ENCODE results near the gene ACOXL.
"Not testable (repeated sequence)": the region's sequence is repeated elsewhere in the genome, so short reads cannot be mapped to it uniquely, and the experiment has no call there.

ACOXL gene

DNA sequence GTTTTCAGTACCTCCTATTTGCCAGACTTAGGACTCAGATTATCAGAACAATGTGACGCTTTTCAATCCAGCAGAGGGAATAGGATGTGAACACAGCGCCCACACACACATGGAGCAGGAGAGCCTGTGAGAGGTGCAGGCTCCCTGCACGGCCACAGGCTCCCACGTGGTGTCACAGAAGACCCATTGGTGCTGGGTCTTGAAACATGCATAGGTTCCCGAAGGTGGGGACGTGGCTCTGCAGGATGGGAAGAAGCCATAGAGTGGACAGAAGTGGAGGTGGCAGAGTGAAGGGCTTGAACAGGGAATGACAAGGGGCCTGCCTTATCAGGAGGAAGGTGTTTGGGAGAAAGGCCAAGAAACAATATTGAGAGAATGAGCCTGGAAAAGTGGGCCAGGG, 309.9 kb downstream of the ACOXL start:
- no peak for DNase-seq (ENCODE audit: low read depth)

DNA sequence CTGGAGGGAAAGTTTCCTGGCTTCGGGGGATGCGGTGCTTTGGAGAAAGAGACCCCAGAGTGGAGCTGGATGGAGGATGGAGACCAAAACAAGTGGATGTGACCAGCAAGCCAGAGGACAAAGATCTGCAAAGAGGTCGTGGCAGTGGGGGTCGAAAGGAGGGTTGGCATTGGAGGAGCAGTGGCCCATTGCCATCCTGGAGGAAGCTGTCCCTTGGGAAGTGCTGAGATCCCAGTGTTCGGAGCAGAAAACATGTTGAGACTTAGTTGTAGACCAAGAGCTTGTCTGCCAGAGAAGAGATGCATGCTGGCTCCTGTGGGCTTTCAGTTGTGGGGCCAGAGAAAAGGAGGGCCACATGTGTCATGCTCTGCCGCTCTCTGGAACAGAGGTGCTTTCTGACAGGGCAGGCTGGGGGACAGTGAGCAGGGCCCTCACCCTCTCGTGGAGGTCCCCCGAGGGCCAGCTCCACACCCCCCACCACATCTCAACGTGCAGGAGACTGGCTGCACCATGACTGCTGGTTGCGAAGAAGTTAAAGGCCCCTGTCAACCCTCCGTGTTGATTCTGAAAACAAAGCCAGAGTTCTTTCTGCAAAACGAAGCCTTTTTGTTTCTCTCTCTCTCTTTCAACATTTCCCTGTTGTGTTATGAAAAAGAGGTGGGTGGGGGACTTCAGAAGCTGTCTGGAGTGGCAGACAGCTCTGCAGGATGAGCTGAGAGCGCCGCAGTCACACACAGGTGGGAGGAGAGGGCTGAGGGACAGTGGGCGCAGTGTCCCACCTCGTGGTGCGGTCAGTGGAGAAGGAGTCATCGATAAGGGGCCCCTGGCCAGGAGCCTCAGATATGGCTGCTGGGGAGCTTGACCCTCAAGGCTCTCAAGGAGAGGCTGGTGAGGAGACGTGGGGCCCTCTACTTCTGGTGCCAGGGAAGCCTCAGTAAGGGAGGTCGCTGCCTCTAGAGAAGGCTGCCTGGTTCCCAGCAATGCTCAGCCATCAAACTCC, 310.7 kb downstream of the ACOXL start:
- DNase-seq (ENCODE audit: low read depth): no peak

- DNase-seq (ENCODE audit: low read depth): no peak
Observed at GRCh38 chr2:111044066-111044465, 311.7 kb downstream of the ACOXL start.

- DNase-seq (ENCODE audit: low read depth): not testable (repeated sequence)
Observed at GRCh38 chr2:111045236-111045635, 312.9 kb downstream of the ACOXL start.

GRCh38 chr2:111045771-111046444, 313.5 kb downstream of the ACOXL start:
- no peak for DNase-seq (ENCODE audit: low read depth)

GRCh38 chr2:111046670-111047069, 314.3 kb downstream of the ACOXL start:
- DNase-seq (ENCODE audit: low read depth): no peak

GRCh38 chr2:111048856-111049768, 316.7 kb downstream of the ACOXL start:
- DNase-seq (ENCODE audit: low read depth): no peak

DNA sequence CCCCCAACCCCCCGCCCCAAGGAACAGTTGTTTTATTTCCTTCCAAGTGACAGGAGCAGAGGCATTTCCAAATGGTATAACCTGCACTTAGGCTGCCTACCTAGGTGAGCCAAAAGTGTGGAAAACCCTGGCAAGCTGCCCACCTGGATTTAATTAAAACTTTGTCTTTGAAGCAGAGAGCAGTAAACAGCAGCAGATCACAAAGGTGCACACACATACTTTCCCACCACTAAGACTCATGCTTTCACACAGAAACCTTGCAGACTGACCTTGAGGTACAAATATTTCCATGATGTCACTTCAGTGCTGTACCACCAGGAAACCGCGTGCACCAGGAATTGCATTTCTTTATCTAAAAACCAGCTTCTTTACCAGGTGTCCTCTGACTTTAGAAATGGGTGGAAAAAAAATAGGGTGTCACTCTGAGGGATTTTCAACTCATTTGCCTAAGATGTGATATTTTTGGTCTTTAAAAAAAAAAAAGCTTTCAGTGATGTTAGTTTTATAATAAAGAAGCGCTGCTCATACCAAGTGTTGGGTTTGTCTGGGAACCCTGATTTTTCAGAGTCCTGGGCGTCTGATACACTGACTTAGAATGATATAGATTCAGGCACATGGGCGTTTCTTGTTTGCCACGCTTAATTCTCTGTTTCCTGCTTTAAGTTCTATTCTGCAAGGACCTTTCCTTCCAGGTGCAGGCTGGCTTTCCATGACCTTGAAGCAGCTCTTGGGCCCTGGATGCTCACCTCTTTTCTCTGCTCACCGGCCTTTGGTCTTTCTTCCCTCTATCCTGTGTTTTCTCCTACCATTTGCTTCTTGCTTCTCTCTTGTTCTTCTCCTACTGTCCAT, 317.6 kb downstream of the ACOXL start:
- no peak for DNase-seq (ENCODE audit: low read depth)

DNA sequence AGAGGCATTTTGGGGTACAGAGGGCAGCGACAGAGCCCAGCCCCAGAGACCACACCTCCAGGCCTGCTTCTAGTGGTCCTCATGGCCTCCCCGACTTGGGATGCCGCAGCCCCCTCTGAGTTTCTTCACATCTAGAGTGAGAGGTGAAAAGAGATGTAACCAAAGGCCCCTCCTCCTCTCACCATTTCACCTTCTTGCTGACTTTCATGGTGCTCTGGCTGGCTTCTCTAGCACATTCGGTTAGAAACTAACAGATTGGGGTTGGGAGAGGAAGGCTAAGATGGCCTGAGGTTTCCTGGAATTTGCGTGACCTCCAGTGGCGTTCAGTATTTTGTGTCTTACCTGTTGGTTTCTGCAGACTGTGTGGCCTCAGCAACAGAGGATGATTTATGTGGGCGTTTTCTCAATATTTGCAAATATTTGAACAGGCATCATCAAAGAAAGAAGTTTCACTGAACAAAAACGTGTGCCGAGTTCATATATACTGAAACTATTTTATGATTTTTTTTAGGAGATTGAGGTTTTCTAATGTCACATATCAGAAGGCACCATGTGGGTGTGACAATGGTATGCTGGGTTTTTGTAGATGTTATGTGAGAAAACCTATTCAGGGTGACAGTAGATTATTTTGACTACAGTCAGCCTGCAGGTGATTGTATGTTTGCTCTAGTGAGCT, 318.5 kb downstream of the ACOXL start:
- no peak for DNase-seq (ENCODE audit: low read depth)

- no peak for DNase-seq (ENCODE audit: low read depth)
Observed at GRCh38 chr2:111052621-111053020, 320.2 kb downstream of the ACOXL start.

DNA sequence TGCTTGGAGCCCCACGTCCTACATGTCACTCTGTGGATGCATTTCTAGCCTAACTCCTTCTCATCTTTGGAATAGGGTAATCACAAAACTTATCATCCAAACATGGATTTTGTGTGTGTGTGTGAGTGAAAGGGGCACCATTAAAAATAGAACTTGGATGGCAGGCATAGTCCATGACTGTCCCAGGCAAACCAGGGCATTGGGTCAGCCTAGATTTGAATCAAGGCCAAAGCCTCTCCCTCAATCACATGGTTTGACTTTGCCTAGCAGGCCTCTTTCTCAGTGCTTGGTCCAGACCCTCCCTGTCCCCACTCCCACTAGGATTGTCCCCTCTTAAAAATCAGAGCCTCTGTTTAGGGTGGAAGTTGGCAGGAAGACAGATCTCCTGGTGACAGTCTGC, 320.9 kb downstream of the ACOXL start:
- no peak for DNase-seq (ENCODE audit: low read depth)

GRCh38 chr2:111053825-111054515, 321.6 kb downstream of the ACOXL start:
- no peak for DNase-seq (ENCODE audit: low read depth)

DNA sequence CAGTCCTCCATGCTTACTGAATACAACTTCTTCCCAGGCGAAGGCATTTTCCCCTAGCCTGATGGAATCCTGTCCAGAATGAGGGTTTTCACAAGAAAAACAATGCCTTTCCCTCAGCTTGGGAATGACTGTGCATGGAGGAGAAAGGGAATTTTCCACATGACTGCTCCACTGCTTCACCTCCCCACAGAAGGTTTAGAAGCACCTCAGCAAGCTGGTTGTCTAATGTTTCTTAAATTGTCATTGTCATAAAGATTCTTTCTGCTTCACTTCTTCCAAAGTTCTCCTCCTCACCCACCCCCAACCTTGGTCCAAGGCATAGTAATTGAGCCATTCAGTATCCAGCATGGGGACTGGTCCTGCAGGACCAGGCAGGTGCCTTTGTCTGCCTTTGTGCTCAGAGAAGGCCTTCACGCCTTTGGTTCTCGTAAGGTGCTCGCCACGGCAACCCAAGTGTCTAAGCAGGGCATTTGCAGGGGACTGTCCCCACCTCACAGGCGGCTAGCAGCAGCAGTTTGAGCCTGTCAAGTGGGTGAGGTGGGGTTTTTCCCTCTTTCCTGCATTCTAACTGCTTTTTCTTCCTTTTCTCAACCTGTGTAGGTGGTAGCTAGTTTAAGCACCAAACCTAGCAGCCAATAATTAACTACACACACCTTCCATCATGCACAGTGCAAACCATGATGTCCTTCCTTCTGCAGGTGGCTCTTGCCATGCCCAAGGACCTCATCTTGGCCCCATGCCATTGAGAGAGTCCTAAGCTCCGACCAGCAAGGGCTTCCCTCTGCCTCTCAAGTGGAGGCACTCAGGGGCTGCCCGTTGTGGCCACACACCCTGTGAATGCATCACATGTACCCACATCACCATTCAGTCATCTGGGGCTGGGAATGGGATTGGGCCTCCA, 322.7 kb downstream of the ACOXL start:
- no peak for DNase-seq (ENCODE audit: low read depth)

DNA sequence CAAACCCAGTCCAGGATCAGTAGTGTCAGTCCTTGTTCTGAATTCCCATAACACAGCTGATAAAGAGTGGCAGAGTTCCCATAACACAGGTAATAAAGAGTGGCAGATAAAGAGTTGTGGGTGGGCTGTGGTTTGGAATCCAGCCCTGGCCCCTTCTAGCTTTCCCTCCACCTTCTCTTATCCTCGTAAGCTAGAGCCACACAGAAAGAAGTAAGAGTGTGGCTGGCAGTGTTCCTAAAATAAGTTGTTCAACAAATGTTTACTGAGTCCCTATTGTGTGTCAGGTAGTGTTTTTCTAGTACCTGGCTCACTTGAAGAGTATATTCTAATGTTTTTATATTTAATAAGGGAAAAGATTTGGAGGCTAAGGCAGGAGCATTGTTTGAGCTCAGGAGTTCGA, 323.4 kb downstream of the ACOXL start:
- no peak for DNase-seq (ENCODE audit: low read depth)

DNA sequence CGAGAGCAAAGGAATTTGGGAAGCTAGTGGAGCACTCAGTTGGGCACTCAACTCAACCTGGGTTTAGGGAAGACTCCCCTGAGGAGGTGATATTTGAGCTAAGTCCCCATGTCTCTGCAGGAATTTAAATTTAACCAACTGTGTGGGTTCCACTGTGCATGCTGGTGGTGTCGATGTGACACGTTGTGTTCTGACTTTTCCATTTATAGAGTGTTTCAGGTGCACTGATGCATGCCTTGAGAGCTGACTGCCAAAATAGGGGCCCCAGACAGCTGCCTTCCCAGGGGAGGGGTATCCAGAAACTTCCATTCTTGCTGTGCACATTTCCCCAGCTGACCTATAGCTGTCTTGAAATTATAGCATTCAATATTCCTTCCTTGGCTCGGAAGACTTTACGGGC, 324.7 kb downstream of the ACOXL start:
- DNase-seq (ENCODE audit: low read depth): no peak

- no peak for DNase-seq (ENCODE audit: low read depth)
Observed at GRCh38 chr2:111057721-111058120, 325.3 kb downstream of the ACOXL start.

GRCh38 chr2:111058264-111058663, 325.9 kb downstream of the ACOXL start:
- no peak for DNase-seq (ENCODE audit: low read depth)

- no peak for DNase-seq (ENCODE audit: low read depth)
Observed at GRCh38 chr2:111061191-111061590, 328.8 kb downstream of the ACOXL start.

DNA sequence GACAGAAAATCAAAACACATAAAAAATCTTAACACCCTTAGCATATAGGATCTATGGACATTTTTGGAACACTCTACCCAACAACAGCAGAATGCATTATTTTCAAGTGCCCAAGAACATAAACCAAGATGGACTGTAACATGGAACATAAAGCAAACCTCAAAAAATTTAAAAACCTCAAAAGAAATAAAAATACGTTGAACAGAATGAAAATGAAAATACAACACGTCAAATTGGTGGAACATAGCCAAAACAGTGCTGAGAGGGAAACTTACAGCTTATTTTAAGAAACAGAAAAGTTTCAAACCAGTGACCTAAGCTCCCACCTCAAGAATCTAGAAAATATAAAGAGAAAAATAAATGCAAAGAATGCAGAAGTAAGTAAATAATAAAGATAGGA, 330.0 kb downstream of the ACOXL start:
- no peak for DNase-seq (ENCODE audit: low read depth)
